HG02642 (cell line): ENCODE results near the gene NTNG2.

Source experiments
- ATAC-seq: cut with Tn5 transposase; IDR thresholded peaks from one replicate; pipeline ENCODE4 v1.9.1; 2021; ENCODE audit warnings: mild to moderate bottlenecking; ENCODE audit not compliant: unreplicated experiment, poor library complexity

NTNG2 gene

DNA sequence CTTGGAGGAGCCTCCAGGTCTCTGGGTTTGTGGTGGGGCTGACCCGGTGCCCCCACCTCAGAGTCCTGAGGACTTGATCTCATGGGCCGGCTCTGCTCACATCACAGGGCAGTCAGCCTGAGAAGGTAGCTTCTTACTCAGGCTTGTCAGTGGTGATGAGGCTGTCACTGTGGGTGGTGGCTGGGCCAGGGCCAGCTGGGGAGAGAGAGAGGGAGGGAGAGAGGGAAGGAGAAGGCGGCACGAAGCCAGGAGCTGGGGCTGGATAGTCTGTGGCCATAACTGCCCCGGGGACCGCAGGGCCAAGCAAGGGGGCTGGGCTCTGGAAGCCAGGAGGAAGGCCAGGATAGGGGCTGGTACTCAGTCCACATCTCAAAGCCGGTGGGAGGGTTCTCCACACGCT lies 6.5 kb downstream of the NTNG2 start:
- no peak for ATAC-seq

DNA sequence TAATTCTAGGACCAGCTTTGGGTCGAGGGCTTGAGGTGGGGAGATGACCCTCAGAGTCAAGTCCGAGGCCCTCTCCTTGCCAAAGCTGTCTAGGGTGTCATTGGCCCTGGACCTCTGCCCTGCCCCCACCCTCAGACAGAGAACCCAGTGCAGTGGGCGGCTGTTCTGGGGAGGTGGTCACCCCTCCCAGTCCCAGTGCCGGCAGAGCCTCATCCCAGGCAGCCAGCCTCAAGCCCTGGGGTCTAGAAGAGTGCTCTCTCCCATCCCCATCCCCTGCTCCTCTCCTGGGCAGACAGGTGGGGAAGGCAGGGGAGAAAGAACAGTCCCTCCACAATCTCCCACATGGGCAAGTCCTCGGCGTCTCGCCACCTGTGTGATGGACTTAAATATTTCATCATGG lies 7.0 kb downstream of the NTNG2 start:
- ATAC-seq = no peak

DNA sequence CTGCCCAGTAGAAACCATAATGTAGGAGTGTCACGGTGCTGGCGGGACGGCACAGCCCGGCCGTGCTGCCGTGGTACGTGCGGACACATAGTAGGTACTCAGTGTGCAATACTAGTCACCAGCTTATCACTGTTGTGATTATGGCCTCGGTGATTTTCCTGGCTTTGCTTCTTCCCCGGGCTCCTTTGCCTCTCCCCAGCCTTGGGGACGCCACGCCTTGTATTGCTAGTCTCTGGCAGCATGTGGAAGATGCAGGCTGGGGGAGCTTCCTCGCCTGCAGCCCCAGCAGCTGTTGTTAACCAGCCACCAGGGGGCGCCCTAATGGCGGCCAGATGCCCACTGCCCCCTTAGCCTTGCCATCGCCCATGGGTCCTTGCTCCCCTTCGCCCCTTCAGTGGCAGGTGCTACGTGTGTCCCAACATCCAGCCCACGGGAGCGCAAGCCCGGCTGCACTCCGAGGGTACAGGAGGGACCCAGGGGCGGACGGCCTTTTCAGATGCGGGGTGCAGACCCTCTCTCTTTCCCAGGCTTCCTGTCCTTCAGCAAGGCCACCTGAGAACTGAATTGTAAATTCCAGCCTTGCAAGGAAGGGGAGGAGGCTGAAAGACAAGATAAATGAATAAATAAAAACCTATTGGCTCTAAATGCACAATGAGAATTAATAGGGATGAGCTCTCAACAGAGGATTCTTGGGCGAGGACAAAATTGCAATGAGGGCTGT lies 8.0 kb downstream of the NTNG2 start:
- no peak for ATAC-seq

DNA sequence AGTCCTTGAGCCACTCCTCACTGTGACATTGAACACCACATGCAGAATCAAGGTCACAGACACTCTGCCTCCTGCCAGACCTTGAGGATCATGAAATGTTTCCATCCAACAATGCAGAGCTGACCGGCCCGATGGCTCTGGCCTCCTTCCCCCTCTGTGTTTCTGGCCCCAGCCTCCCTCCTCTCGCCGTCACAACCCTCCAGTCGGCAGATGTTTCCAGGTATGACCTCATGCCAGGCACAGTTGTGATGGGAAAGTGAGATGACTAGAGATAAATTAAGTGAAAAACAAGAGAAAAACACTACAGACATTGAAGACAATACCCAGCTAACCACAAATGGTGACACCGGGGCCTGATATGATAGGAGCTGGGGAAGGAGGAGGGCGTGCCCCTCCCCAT lies 9.8 kb downstream of the NTNG2 start:
- ATAC-seq = no peak

DNA sequence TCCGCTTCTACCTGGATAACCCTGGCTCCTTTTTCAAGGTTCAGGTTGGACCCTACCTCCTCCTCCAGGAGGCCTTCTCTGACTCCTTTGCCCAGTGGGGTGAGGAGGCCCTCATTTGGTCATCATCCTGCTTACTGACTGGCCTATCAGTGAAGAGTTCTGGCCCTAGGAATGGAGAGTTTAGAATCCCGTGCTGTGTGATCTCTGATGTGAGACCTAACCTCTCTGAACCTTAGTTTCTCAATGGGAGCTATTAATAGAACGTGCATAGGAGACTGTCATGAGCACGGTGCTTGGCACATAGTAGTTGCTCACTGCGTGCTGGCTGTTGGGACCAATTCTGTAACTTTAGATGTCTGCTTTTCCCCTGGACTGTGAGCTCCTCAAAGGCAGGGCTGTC lies 10.3 kb downstream of the NTNG2 start:
- ATAC-seq = no peak

DNA sequence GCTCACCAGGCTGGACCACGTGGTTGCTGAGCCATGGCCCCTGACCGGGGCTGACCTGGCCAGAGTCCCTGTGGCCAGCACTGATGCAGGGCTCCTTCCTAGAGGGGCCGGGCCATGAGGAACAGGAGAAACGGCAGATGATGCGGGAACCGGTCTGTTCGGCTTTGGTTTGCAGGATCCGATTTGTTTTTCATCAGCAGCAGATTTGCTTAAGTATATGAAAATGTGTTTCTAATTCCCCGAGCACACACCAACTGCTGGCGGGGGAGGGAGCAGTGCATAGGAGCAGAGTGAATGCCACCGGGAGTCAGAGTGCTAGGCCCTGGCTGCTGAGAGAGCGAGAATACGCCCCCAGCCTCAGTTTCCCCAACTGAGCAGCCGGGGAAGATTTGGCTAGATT lies 13.6 kb downstream of the NTNG2 start:
- no peak for ATAC-seq

DNA sequence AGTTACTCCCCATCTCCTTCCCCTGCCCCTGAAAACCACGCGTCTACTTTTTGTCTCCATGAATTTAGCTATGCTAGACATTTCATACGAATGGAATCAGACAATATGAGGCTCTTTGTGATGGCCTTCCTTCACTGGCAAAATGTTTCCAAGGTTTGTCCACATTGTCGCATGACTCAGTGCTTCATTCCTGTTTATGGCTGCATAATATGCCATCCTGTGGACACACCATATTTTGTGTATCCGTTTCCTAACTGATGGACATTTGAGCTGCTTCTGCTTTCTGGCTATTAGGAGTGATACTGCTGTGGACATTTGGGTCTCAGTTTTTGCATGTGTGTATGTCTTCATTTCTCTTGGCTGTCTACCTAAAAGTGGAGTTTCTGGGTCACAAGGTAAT lies 14.5 kb downstream of the NTNG2 start:
- ATAC-seq = no peak

DNA sequence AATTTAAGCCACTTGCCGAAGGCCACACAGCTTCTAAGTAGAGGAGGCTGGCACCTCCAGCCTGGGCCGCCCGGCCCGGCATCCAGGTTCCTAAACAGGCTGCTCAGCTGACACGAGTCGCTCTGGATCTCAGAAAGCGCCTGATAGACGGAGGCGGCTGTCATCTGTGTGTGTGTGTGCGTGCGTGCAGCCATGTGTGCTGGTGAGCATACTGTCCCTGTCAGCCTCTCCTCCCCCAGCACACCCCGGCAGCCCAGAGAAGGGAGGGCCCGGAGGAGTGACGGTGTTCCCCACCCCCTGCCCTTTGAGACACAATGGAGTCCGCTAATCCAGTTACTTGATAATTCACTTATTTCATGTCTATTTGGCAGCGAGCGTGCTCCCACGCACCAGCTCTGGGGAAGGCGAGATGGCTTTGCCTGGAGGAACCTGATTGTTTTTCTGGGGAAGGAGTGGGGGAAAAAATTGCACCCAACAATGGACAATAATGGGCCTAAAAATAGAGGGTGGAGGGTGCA lies 20.0 kb downstream of the NTNG2 start:
- no peak for ATAC-seq

DNA sequence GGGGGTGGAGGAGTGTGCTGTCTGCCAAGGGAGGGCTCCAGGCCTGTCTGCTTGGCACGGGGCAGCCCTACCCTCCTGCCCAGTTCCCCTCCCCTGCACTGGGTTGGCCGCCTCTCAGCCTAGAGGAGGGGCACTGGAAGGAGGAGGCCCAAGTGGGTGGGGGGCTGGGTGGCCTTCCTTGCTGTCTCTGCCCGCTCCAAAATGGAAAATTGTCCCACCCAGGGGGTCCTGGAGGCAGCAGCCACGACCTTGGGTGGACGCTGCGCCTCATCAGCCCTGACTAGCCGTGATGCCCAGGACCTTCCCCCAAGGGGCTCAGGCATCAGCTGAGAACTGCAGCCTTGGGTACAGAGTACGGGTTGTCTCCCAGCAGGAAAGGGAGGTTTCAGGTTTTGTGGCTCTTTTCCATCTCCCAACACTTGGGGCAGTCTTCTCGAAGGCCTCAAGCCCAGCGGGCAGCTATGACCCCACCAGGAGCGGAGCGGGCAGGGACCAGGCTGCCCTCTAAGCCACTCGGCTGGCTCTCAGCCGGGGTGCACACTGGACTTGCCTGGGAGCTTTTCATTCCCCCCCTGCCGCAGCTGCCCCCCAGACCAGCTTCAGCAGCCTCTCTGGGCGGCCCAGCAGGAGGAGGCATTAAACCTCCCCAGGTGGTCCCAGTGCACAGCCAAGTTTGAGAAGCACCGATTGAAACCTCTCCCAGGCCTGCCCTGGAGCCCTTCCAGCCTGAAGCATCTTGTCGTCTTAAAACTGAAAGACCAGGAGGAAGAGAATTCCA lies 20.6 kb downstream of the NTNG2 start:
- ATAC-seq = no peak

DNA sequence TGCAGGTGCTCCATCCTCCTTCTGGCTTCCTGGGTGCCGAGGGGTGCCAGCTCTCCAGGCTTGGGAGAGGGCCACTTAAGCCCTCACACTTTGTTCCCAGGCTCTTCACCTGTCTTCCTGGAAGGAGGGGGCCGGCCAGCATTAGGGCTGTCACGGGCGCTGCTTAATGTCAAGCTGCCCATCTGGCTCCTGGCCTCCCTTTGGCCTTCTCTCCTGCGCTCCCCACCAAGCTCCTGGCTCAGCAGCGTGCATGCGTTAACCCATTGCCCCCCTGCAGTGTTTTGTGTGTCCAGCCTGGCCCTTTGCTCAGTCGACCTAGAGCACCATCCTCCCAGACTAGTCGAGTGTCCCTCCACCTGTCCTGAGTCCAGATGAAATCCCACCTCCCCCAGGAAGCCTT lies 21.3 kb downstream of the NTNG2 start:
- no peak for ATAC-seq

DNA sequence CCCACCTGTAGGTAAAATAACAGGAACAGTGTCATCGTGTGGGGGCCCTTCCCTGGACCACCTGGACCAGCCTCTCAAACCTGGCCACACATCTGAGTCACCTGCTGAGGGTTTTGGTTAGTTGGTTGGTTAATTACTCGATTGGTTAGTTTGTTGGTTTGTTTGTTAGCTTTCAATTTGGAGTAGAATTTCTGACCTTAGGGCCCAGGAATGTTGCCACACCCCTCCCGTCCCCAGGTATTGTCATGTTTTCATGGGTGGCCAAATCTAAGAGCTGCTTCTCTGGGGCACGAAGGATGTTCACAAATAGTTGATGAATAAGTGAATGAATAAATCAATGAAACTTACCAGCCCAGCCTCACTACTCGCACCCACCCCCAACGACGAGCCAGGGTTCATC lies 21.9 kb downstream of the NTNG2 start:
- no peak for ATAC-seq

DNA sequence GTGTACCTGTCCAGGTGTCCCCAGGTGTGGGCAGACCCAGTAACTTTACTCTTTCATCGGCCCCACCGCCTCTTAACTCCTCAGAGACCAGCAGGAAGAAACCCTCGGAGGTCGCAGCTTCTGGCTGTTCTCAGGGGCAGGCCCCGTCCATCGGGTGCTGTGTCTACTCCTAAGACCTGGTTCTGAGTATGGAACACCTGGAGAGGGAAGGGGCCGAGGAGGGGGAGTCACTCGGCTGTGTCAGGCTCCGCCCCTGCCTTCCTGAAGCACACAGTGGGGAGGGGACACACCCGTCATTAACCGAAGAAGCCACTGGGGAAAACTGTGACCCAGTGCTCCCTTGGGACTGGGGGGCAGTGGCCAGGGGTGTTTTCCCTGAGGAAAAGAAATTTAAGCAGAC lies 22.3 kb downstream of the NTNG2 start:
- ATAC-seq = no peak

DNA sequence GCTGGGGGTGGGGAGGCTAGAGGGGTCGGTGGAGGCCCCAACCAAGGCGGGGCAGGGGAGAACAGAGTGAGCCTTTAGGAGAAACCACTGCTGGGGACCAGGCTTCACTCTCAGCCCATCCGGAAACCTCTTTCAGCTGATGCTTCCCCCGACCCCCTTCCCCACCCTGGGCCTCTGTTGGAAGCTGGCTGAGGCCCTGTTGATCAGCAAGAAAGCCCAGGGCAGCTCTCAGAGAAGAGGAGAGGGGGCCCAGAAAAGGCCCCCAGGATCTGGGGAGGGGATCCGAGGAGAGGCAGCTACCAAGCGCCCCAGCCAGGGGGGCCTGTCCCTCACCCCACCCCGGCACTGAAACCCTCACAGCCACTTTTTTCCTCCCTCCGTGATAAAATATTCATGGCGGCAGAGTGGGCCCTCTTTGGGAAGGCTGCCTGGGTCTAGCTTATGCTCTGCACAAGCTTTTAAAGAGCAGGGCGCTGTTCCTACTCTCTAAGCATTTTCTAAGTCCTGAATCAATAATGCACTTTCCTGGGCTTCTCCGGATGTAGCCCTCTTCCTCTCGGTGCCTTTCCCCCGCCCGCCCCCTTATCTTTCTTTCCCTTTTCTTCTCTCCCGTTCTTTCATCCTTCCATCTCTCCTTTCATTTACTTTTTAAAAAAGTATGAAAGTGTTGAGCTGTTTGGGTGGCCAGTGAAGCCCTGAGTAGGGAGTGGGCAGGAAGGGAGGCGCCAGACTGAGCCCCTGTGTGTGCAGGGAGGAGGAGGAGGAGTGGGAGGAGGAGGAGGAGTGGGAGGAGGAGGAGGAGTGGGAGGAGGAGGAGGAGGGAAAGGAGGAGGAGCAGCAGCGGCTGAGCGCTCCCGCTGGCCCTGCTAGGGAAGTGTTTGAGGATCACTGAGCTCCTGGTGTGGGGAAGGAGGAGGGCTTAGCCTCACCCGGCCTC lies 23.5 kb downstream of the NTNG2 start:
- no peak for ATAC-seq

DNA sequence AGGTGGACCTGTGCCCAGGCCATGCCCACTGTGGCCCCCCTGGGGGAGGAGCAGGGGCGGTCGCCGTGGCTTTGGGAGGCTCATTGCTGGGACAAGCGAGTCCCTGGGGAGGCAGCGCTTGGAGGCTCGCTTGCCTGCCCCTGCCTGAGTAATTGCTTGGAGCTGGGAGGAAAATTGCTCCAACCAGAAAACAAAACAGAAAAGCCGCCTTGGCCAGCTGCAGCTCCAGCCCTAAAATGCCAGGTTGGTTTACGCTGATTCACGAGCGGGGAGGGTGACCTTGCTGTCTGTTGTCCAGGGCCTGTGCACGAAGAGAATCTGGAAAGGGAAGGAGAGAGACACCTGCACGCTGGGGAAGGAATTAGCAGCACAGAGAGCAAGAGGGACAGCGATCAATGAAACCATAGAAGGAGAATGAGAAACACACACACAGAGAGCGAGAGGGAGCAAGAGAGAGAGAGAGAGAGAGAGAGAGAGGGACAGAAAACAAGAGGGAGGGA lies 25.3 kb downstream of the NTNG2 start:
- ATAC-seq = no peak

DNA sequence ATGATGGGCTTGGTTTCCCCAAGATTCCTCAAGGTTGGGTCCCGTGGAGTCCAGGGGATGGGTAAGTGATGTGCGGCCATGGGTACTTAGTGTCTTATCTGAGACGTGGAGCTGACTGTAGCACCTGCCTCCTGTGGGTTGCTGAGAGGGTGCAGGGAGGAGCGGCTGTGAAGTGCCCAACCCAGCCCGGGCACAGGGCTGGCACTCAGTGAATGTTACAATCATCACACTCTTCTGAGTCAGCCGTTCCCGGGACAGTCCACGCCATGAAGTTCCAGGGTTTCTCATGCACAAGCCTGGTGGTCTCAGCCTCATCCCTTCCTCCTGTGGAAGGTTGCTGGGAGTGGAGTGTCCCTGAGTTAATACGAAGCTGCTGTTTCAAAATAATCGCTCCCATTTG lies 29.1 kb downstream of the NTNG2 start:
- no peak for ATAC-seq

DNA sequence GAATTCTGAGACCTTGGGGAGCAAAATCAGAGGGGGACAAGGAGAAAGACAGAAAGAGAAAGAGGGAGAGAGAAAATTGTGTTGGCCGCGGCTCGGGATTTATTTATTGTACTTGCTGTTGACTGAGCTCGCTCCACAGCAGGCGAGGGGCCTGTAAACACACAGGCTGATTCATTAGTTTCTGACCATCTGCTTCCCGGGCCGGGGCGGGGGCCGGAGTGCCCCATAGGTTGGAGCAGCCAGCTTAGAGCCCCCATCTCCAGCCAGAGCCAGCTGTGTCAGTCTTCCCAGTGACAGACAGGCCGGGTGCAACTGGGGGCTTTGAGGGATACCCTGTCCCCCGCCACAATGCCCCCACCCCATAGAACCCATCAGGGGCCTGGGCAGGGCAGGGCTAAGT lies 30.9 kb downstream of the NTNG2 start:
- ATAC-seq = no peak

DNA sequence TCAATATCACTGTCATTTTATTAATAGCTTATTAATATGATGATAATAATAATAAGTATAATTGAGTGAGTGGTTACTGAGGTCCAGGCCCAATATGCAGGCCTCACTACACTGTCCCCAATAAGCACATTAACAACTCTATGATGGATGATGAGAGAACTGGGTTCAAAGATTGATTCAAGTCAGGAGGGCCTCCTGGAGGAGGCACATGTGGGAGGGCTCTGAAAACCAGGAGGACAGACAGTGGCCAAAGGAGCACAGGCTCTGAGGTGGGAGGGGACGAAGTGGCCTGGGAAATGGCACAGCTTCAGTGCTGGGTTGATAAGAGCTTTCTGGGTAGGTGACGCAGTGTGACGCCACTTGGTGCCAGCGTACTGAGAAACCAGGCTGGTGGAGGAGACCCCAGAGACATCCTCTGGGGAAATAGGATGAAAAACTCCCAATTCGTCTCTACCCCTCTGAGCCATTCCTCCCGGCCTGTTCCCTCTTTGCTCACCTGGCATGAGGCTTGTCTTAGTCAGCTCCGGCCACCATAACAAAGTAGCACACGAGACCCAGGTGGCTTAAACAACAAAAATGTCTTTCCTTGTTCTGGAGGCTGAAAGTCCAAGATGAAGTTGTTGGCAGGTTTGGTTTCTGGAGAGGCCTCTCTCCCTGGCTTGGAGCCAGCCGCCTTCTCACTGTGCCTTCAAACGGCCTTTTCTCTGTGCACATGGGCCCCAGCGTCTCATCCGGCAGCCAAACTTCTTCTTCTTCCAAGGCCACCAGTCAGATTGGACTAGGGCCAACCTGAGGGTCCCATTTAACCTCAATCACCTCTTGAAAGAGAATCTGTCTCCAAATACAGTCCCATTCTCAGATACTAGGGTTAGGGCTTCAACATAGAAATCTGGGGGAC lies 31.6 kb downstream of the NTNG2 start:
- ATAC-seq = no peak

DNA sequence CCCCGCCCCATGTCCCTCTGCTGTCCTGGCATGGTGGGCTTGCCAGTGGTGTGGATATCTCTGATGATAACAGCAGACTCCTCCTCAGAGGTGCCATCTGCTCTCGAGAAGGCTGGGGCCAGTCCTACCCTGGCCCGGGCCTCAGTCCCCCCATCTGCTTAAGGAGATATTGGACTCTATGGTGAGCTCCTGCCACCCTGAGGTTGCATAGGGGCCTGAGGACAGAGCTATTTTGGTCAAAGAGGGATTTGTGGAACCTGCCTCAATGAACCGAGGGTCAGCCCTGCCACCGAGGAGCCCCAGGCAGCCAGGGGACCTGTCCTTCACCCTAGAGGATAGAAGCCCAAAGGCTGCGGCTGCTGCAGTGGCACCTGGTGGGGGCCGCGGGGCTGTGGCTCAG lies 32.6 kb downstream of the NTNG2 start:
- ATAC-seq = no peak

DNA sequence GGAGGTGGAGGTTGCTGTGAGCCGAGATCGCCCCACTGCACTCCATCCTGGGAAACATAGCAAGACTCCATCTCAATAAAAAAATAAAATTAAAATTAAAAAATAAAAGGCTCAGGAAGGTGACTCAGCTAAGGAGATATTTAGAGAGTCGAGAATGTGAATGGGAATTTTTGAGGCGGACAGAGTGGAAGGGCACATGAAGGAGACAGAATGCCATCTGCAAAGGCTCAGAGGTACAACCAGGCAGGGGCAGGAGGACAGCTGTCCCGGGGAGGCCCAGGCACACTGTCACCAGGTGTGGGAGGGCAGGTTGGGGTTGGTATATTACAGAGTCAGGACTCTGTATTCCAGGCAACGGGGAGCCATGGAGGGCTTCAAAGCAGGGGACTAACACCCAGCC lies 35.5 kb downstream of the NTNG2 start:
- ATAC-seq = no peak
